GM21717 (cell line): Measurements from ENCODE around the gene GATA3.

Source experiments
- ATAC-seq: cut with Tn5 transposase; IDR thresholded peaks from one replicate; pipeline ENCODE4 v1.9.1; 2021; ENCODE audit warnings: mild to moderate bottlenecking, moderate library complexity; ENCODE audit not compliant: unreplicated experiment

The GATA3 gene

DNA sequence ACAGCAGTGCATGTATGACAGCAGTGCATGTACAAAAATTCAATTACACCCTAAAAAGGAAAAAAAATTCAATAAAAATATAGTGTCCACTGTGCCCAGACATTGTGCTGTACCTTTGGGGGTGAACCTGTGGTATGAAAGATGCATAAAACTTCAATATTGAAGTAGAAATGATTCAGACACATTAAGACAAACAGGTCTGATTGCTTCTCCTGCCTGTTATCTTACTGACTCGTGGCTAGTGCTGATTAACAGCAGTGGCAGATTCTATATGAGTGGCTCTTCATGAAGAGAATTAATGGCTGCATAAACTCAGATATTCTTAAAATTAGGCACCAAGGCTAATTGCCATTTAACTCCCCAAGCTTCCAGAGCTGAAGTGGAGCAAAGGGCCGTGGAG lies 37.9 kb downstream of the GATA3 start:
- no peak for ATAC-seq

- no peak for ATAC-seq
These were observed 41.5 kb downstream of the GATA3 start for GRCh38 chr10:8095959-8096358.

DNA sequence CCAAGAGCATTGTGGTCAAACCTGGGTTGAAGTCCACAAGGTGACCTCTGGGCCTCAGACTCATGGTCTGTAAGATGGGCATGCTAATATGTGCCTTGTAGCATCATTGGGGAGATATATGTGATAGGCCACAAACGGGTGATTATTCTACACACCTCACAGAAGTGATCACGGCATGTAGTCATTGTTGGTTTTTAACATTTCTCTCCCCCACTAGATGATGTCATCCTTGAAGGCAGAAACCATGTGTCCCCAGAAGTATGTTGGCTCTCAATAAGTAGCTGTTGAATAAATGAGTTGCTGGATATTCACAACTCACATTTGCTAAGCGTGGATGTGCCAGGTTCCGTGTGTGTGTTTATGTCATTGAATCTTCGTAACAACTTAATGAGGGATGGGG lies 42.4 kb downstream of the GATA3 start:
- no peak for ATAC-seq

- ATAC-seq: no peak
These were observed 45.9 kb downstream of the GATA3 start for GRCh38 chr10:8100366-8100765.

- ATAC-seq: peak; percentile 87
These were observed 48.4 kb downstream of the GATA3 start for GRCh38 chr10:8102708-8103401.

DNA sequence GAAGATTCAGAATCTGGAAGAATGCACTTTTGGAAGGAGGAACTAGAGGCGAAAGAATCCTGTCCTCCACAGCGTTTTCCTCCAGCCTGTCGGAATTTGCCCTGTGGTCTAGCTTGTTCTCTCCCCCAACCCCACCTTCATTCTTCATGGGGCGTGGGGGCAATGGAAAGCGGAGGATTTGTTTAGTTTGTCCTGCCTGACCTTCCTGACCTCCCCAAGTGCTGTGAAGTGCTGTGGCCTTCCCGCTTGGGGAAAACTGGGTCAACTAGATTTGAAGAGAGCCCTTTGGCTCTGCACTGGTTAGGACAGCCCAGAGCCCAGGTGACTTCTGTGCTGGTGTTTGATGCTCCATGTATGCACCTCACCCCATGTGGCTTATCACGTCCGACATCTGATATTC lies 49.1 kb downstream of the GATA3 start:
- no peak for ATAC-seq

DNA sequence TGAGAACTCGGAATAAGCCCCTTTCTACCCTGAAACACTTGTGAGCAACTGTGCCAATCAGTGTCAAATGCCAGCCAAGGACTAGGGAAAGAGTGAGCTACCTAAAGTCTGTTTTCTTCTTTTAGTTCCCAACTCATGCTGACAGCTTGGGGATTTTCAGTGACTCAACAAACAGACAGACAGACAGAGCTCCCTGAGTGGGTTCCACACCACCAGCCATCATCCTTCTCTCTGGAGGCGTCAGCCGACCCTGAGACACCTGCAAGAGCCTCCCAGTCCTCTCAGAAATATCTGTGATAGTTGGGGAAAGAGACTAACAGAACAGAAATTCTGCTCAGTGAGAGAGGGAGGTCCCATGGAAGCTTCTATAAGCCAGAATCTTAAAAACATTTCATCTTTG lies 49.5 kb downstream of the GATA3 start:
- ATAC-seq: no peak

DNA sequence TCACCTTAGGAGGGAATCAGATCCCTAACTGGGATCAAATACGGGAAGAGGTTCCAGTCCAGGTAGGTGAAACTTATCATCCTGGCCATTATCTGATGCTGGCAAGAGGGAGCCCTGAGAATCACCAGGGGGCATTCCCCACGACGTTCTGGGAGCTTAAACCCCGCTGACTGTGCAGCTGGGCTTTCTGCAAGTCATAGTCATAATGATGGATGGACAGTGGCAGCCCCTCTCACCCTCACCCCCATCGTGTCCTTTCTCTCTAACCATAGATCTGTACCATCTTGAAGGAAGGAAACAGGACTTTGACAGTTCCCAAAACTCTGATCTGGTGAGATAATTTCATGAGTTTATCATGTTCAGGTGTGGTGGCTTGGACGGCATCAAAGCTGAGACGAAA lies 50.2 kb downstream of the GATA3 start:
- no peak for ATAC-seq

DNA sequence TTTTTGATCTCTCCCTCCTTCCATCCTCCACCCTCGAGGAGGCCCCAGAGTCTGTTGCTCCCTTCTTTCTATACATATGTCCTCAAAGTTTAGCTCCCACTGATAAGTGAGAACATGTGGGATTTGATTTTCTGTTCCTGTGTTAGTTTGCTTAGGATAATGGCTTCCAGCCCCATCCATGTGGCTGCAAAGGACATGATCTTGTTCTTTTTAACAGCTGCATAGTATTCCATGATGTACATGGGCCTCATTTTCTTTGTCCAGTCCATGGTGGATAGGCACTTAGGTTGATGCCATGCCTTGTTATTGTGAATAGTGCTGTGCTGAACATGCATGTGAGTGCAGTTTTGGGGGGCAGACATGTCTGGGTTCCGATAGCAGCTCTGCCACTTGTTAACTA lies 51.4 kb downstream of the GATA3 start:
- ATAC-seq: no peak

DNA sequence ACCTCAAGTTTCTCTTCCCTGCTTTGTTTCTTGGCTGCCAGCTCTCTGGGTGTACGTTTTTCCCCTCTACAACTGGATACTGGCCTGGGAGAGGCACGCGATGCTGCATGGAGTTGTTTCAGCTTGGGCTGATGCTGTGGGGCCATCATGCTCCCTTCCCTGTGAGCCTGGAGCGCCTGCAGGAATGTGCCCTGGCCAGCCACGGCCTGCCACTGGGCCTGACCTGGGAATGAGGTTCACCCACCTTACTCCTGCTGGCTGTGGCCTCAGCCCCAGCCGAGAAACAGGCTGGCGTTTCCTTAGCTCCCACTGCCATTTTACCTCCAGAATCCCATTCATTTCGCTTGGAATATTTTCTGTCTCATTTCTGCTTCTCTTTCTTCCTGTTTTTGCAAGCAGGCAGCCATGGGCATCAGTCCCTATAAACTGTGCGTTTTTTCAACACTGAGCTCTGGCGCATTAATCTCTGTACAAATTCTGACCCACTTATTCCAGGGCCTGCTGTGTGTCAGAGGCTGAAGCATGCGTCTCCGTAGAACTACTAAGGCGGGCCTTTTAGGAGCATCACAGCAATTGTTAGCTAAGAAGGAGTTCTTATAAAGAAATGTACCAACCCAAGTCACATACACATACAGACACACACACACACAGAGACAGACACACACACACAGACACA lies 57.9 kb downstream of the GATA3 start:
- ATAC-seq: no peak

- no peak for ATAC-seq
These were observed 58.5 kb downstream of the GATA3 start for GRCh38 chr10:8112942-8113442.

DNA sequence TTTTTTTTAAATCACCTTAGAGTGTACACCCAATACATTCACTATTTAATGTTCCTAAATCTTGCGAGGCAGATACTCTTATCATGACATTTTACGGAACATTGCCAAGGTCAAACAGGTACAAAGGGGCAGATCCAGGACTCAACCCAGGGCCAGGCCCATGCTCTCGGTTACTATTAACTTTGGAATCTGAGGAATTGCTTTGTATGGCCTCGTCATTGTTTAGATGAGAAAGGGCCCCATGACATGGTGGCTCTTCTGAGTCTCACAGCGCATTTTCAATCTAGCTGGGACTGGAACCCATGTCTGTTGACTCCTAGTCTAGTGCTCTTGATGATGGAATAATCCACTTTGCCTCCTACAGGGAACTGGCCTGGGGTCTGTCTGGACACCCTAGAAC lies 59.1 kb downstream of the GATA3 start:
- no peak for ATAC-seq

DNA sequence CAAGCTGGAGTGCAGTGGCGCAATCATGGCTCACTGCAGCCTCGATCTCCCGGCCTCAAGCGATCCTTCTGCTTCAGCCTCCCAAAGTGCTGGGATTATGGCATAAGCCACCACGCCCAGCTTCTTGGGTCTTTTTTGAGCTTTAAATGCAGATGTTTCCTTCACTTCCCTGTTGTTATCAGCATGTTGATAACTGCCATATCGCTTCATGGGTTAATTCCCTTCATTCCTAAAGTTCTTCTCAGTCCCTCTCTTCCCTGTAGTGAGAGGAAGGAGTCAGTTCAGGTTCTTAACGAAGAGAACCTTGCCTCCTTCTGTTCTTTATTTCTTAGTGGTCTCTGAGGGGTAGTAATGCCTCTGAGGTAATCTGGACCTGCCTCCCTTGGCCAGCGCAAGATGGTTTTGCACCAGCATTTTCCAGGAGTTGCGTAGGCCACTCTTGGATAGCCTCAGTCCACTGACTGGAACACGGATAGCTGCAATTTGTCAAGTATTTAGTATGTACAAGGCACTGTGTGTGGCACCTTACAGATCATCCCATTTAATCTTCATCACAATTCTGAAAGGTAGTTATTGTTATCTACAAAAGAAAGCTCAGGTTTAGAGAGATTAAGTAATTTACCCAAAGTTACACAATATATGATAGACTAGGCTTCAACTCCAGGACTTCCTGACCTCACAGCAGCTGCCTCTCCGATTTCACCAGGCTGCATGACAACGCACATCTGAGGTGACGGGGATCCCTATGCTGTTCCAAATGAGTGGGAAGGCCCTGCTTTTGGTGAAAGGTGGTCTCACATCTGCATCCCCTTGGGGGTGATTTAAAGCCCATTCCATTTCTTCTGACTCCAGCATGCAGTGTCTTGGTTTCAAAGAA lies 60.5 kb downstream of the GATA3 start:
- ATAC-seq: no peak

GRCh38 chr10:8115618-8115980 lies 61.1 kb downstream of the GATA3 start:
- ATAC-seq: no peak

GRCh38 chr10:8116474-8116873 lies 62.0 kb downstream of the GATA3 start:
- ATAC-seq: no peak

- ATAC-seq: no peak
These were observed 62.5 kb downstream of the GATA3 start for GRCh38 chr10:8116926-8117493.

- ATAC-seq: no peak
These were observed 66.9 kb downstream of the GATA3 start for GRCh38 chr10:8121201-8121890.

DNA sequence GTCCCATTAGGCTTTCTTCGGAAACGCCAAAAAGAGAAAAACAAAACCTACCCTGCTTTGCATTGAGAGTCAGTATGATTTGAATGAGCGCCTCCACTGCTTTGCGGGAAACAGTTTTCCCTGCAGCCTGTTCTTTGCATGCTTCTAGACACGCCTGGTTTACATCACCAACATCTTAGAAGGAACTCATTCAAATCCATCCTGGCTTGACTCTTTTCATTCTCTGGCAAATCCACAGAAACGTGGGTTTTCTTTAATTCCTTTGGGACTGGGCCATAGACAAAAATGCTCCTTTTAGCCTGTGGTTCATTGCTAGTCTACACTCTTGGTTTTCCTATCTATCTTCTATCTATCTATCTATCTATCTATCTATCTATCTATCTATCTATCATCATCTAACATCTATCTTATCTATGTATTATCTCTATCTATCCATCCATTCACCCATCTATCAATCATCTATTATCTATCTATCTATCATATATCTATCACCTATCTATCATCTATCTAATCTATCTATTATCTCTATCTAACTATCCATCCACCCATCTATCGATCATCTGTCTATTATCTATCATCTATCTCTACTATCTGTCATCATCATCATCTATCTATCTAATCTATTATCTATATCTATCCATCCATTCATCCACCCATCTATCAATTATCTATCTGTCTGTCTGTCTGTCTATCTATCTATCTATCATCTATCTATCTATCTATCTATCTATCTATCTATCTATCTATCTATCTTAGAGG lies 68.3 kb downstream of the GATA3 start:
- ATAC-seq: no peak

- no peak for ATAC-seq
These were observed 69.9 kb downstream of the GATA3 start for GRCh38 chr10:8124436-8124835.
